Coronary artery (tissue), 2 donors: ENCODE measurements around the gene TIMD4.
"Not testable (repeated sequence)": the region's sequence is repeated elsewhere in the genome, so short reads cannot be mapped to it uniquely, and the experiment has no call there.

Source experiments
- DNase-seq: peaks from one replicate; pipeline ENCODE4 v3.0.0-alpha.2; 2017; ENCODE audit warnings: low spot score
- H3K27ac ChIP-seq, 2 donors: fragments of 200-600 bp; sonication (generic); one replicate each; pipeline ENCODE4 v1.5.1; 2016 to 2019
- H3K4me3 ChIP-seq: fragments of 200-600 bp; sonication (generic); 2 replicates; pipeline ENCODE4 v1.5.1; 2016; ENCODE audit warnings: mild to moderate bottlenecking, moderate library complexity
- TF ChIP-seq, protein P1 (sequence below): fragments of 200-600 bp; sonication (generic); IDR thresholded peaks from one replicate; pipeline ENCODE4 v1.5.1; 2019; ENCODE audit warnings: antibody characterized with exemption

TIMD4 gene

DNA sequence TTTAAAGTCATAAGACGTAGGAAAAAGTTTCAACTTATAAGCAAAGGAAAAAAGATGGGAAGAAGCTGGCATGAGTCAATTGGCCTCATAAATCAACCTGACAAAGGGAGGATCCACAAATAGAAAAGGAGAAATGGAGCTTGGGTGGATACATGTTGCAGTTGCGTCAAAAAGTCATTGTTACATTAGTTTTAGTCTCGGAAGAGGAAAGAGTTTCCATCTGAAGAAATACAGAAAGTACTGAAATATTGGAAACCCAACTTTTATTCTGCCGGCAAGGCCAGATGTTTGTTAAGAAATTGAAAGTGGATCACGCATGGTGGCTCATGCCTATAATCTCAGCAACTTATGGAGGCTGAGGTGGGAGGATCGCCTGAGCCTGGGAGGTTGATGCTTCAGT, 11.3 kb upstream of the TIMD4 start:
- TF ChIP-seq, protein P1, sequence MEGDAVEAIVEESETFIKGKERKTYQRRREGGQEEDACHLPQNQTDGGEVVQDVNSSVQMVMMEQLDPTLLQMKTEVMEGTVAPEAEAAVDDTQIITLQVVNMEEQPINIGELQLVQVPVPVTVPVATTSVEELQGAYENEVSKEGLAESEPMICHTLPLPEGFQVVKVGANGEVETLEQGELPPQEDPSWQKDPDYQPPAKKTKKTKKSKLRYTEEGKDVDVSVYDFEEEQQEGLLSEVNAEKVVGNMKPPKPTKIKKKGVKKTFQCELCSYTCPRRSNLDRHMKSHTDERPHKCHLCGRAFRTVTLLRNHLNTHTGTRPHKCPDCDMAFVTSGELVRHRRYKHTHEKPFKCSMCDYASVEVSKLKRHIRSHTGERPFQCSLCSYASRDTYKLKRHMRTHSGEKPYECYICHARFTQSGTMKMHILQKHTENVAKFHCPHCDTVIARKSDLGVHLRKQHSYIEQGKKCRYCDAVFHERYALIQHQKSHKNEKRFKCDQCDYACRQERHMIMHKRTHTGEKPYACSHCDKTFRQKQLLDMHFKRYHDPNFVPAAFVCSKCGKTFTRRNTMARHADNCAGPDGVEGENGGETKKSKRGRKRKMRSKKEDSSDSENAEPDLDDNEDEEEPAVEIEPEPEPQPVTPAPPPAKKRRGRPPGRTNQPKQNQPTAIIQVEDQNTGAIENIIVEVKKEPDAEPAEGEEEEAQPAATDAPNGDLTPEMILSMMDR, result no peak
- DNase-seq, result no peak
- Histone ChIP-seq H3K4me3 (no peak overlapping the region), H3K27ac (no peak overlapping the region)

DNA sequence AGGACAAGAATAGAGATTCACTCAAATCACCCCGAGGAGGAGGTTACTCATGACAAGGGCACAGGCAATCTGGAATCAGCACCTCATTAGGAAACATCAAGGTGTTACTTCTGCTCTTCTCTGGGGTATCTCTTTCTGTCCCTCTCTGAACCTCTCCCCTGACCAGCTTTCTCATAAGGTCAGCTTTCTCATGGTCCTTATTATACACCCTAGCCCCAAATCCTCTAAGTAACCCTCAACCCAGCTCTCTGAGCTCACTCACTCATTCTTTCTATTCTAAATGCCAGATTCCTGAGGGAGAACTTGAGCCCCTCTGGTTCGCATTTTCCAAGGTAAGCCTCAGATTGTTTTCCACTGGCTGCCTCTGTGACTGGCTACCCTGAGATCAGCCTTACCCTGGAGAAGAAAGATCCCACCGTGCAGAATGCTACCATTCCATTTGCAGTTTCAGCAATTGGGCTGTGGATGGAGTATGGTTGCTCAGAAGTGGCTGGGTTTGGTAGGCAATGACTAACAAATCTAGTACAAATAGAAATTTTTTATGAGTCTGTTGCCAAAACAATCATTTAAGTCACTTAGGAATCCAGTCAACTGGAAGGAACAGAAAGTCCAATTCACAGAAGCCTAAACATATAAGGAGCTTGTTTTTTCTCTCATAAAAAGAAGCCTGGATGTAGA, 9.0 kb upstream of the TIMD4 start:
- no peak overlapping the region for H3K27ac ChIP-seq
- no peak overlapping the region for H3K4me3 ChIP-seq
- TF ChIP-seq, protein P1, result no peak
- DNase-seq, result no peak

DNA sequence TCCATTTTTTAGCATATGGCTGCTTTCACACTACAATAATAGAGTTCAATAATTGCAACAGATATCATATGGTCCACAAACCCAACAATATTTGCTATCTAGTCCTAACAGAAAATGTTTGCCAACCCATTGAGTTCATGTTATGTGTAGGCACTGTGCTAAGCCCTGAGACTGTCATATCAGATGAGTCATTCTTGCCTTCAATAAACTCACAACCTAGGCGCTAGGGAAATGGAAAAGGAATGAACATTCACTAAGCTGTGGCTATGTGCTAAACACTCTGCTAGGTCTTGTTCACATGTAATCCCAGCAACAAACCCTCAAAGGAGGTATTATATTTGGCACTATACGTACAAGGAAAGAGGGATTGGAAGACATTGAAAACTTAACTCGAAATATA, 8.4 kb upstream of the TIMD4 start:
- DNase-seq, result no peak
- TF ChIP-seq, protein P1, result no peak
- Histone ChIP-seq H3K27ac (no peak overlapping the region), H3K4me3 (no peak overlapping the region)

DNA sequence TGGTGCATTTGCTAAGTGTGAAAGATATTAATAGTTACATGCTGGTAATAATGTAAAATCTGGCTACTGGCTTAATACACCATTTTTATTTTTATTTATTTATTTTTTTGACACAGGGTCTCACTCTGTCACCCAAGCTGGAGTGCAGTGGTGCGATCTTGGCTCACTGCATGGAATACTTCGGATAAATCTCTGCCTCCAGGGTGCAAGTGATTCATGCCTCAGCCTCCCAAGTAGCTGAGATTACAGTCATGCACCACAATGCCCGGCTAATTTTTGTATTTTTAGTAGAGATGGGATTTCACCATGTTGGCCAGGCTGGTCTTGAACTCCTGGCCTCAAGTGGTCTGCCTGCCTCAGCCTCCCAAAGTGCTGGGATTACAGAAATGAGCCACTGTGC, 4.4 kb upstream of the TIMD4 start:
- not testable (repeated sequence) for H3K4me3 ChIP-seq, DNase-seq, H3K27ac ChIP-seq

DNA sequence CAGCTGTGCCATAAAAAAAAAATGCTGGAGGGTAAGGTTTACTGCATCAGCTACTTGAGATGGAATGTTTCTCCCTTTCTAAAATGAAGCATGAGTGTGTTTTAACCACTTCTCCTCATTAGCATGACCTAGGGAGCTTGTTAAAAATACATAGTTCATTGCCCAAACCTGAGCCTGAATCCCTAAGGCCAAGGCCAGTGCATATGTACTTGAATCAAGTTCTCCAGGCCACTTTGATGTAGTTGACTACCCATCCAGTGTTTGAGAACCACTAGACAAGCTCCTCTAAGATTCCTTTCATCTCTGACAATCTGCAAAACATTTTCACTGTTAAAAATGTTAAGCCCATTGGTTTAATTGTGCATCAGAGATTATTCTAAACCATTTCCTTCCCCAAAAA, 6.7 kb downstream of the TIMD4 start:
- TF ChIP-seq, protein P1, result no peak
- no peak overlapping the region for H3K4me3 ChIP-seq
- DNase-seq, result no peak
- no peak overlapping the region for H3K27ac ChIP-seq

DNA sequence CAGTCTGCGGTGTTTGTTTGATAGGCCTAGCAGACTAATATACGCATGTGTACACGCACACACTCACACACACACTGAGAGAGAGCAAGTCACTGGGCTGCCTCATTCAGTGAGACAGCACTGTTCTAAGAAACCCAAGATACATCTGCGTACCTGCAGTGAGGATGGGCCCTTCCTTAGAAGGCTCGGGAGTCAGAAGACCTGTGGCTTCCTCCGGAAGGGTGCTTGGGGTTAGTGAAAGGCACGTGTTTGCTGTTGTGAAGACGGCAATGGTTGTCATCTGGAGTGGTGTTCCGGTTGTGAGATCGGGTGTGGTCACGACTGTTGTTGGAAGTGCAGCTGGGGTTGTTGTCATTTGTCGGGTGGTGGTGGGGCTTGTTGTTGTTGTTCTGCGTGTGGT, 11.7 kb downstream of the TIMD4 start:
- no peak for DNase-seq
- TF ChIP-seq, protein P1, result no peak
- H3K27ac ChIP-seq, result no peak overlapping the region
- H3K4me3 ChIP-seq, result no peak overlapping the region

DNA sequence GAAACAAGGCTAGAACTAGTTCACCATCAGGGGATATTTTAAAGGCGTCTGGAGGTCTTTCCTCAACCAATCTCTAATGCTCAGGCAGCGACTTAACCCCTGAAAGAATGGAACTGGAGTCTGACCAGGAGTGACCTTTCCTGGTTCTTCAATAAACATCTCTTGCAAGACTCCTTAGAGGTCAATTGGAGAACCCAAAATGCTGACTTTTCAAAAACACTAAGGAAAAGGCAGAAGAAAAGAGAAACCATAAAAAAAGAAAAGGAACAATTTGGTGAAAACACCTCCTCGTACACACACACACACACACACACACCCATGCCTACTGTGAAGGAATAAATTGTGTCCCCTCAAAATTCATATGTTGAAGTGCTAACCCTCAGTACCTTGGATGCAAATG, 12.3 kb downstream of the TIMD4 start:
- H3K4me3 ChIP-seq, result no peak overlapping the region
- TF ChIP-seq, protein P1, result no peak
- H3K27ac ChIP-seq, result no peak overlapping the region
- DNase-seq, result no peak

DNA sequence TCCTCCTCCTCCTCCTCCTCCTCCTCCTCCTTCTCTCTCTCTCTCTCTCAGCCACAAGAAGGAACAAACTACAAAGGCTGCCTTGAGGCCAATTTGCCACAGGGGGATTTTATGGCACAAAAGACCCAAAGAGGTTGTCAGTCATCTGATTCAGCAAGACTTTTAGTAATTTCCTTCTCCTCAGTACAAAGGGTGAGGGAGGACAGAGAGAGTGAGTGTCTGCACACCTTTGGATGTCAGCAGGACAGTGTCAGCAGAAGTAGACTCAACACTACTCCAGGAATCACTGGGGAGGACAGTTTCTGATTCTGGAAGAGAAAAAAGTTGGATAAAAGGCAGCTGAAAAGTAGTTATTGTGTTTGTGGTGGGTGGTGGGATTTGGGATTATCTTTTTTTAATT, 13.6 kb downstream of the TIMD4 start:
- Histone ChIP-seq H3K4me3 (no peak overlapping the region), H3K27ac (no peak overlapping the region)
- no peak for DNase-seq
- TF ChIP-seq, protein P1, result no peak
